Esophagus squamous epithelium (tissue), 4 donors: ENCODE results near the gene SMIM35.

Experiments
- CTCF ChIP-seq, 6 experiments: fragments of 450-650 bp in 4 of 6; fragments of 200-600 bp in 2 of 6; sonication (generic) in 2 of 6; IDR thresholded peaks; one replicate each; pipeline ENCODE4 v1.5.1; 2016 to 2019; ENCODE audit warnings: antibody characterized with exemption in 6 of 6, mild to moderate bottlenecking in 4 of 6, moderate library complexity in 4 of 6
- POLR2A ChIP-seq, 4 donors: fragments of 450-650 bp; IDR thresholded peaks; one replicate each; pipeline ENCODE4 v1.6.1; 2017; ENCODE audit warnings: antibody characterized with exemption in 4 of 4, mild to moderate bottlenecking in 4 of 4, moderate library complexity in 3 of 4

- no peak for TF ChIP-seq CTCF (IDR thresholded peaks at IDR 0.05)
- TF ChIP-seq POLR2A (IDR thresholded peaks at IDR 0.05): peak in 3 of 4 donors; percentile 74 to 79 (median 77)
Observed at GRCh38 chr11:118076754-118077281, 9.9 kb downstream of the SMIM35 start, which contains the start of gene TMPRSS4.
